GM19240 (cell line): ENCODE data around the gene EDRF1.
"Not testable (repeated sequence)": the region's sequence is repeated elsewhere in the genome, so short reads cannot be mapped to it uniquely, and the experiment has no call there.

Experiments used
- DNase-seq: peaks from one replicate; pipeline ENCODE4 v3.0.0; 2011; ENCODE audit warnings: low spot score; ENCODE audit not compliant: insufficient read length

Gene EDRF1, protein sequence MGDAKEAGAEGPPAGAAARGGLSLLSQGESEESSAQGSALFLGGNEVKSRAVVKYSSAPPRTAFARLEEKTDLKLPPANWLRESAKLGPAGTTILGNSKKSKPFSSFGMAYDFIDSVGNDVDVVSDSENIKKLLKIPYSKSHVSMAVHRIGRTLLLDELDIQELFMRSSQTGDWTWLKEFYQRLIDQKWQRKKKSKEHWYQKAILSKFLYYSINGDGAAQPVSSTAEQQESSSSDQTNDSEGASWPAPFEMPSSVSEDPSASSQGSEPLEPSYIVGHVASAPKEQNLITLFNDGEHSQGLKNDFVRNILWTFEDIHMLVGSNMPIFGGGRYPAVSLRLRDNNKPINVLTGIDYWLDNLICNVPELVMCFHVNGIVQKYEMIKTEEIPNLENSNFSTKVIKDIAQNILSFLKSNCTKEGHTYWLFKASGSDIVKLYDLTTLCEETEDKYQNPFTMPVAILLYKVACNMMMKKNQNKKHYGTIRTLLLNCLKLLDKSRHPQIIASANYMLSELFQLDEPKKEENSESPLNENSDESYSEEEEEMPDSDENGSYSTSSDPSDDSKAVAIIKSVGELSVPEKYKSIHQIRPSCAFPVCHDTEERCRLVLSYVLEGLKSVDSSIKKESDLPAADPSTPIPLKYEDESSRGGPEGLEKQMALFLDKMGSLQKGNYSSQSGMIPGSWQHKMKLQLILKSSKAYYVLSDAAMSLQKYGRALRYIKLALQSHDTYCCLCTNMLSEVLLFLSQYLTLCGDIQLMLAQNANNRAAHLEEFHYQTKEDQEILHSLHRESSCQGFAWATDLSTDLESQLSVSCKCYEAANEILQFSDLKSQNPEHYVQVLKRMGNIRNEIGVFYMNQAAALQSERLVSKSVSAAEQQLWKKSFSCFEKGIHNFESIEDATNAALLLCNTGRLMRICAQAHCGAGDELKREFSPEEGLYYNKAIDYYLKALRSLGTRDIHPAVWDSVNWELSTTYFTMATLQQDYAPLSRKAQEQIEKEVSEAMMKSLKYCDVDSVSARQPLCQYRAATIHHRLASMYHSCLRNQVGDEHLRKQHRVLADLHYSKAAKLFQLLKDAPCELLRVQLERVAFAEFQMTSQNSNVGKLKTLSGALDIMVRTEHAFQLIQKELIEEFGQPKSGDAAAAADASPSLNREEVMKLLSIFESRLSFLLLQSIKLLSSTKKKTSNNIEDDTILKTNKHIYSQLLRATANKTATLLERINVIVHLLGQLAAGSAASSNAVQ

DNA sequence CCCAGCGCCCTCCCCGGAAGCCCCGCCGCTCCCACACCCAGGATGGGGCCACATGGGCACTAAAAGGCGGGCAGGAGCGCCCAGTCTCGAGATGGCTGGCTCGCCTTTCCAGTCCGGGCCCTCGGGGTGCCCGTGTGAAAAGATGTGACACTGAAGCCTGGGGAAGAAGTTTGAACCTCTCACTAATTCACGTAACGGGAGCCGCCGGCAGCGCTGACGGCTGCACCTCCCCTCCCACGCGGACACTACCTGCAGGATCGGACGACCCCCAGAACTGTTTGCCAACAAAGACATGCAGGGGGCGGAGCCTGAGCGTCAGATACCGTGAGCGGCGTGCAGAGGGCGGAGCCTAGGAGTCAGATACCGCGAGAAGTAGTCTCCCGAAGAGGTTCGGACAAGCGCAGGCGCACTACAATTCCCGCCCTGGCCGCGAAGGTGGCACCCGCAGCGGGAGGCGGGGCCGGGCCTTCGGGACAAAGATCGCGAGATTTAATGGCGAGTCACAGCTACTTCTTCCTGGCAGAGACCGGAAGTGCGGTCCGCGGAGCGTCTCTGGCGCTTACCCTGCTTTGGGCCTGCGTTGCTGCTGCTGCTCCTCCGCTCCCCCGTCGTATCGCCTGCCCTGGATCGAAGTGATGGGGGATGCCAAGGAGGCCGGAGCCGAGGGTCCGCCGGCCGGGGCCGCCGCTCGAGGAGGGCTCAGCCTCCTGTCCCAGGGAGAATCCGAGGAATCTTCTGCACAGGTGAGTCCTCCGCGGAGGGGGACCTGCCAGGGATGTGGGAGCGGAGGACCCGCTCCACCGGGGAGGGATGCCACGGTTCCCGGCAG, at the start of gene EDRF1:
EDRF1 (plus strand) TSS at position 537 of the 829 bp plus-strand sequence; CDS start at position 636, 99 bp downstream.
- DNase-seq = peak; percentile 74

DNA sequence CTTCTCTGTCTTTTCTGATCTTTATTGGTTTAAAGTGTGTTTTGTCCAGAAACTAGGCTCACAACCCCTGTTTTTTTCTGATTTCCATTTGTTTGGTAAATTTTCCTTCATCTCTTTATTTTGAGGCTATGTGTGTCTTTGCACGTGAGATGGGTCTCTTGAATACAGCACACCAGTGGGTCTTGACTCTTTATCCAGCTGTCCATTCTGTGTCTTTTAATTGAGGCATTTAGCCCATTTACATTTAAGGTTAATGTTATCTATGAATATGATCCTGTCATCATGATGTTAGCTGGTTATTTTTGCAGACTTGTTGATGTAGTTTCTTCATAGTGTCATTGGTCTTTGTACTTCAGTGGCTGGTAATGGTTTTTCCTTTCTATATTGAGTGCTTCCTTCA, 46.6 kb upstream of the EDRF1 start:
- DNase-seq = no peak

DNA sequence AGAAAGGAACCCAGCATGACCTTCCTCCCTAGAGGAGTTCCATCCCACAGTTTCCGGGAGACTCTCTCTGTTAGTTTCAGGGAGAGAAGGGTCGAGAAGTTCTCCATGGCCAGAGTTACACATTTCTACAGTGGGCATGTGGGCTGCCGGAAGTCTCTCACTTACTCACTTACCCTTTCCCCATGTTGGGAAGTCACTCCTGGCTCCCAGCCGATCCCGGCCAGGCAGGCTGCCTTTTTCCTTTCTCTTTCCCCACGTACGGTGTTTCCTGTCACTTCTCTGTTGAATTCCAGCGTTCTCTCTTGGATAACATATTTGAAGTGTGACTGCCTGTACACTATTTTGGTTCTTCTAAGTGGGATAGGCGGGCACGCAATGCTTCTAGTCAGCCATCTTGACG, 40.1 kb upstream of the EDRF1 start:
- no peak for DNase-seq

DNA sequence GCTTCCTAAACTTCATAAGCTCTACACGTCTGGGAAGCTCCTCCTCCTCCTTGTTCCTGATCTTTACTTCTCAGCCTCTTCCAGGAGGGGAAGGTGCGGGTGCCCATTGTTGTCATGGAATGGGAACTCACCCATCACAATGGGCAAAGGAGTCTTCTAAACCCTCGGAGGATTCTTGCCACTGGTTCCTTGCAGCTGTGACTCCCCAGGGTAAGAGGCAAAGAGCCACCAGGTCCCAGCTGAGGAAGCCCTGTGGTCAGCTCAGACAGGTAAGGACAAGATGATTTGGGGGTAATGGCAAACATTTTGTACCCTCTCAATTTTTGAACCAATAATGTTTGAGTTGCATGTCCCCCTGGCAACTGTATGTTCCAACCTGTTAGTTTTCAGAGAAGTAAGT, 36.4 kb upstream of the EDRF1 start, which contains the start of gene TEX36:
TEX36 (minus strand) TSS at position 101 of the 400 bp plus-strand sequence. CDS start 174 bp downstream, outside the sequence.
- no peak for DNase-seq

DNA sequence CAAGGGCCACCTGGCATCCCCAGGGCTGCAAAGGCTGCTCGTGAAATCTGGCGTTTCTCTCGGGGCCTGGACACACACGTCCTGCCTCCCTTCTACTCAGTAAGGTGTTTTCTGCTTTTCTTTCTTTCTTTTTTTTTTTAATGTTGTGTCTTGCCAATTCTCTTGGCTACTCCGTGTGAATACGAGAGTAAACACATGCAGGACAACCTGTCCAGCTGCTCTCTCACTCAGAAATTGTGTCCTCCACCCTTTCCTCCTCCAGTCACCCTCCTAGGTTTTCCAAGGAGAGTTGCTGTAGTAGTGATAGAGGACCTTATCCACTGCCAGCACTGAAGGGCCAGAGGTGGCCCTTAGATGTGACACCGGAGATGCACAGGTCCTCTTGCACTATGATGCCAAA, 35.7 kb upstream of the EDRF1 start:
- no peak for DNase-seq

DNA sequence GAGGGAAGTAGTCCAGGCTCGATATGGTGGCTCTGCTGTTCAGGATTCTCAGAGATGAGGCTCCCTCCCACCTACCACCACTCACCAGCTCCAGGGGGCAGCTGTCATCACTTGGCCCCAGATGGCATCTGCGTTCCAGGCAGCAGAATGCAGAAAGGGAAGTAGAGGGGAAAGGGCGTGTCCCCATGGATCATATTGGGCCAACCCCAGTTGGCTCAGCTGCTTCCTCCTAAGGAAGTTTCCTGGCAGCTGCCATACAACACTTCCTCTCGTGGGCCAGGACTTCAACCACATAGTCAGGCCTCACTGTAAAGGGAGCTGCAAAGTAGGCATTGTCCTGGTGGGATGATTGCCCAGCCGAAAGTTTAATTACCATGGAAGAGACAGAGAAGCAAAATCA, 34.9 kb upstream of the EDRF1 start:
- no peak for DNase-seq

DNA sequence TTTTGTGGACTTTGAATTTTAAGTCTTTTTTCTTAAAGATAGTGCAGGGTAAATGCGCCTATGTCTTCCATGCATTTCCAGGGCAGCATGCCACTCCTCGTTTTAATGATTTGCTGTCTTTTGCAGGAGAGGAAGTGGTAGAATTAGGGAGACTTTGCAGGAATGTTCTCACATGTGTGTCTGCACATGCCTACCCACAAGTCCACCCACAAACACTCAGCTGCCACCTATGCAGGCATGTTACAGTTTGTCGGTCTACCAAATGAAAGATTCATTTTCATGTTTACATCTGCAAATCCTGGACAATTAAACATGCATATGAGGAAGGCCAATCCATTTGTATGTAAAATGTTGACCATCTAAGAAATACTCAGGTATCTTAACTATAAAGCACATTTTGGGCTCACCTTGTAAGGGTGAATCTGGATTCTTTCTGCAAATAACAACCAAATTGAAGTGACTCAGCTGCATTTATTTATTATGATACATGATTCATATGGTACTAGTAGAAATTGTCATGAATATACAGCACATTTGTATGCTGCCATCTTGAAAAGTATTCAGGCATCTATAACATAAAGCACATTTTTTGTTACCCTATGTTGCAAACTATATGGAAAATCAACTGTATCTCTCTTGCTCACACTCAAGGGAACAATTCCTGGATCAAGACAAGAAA, 31.9 kb upstream of the EDRF1 start:
- no peak for DNase-seq

DNA sequence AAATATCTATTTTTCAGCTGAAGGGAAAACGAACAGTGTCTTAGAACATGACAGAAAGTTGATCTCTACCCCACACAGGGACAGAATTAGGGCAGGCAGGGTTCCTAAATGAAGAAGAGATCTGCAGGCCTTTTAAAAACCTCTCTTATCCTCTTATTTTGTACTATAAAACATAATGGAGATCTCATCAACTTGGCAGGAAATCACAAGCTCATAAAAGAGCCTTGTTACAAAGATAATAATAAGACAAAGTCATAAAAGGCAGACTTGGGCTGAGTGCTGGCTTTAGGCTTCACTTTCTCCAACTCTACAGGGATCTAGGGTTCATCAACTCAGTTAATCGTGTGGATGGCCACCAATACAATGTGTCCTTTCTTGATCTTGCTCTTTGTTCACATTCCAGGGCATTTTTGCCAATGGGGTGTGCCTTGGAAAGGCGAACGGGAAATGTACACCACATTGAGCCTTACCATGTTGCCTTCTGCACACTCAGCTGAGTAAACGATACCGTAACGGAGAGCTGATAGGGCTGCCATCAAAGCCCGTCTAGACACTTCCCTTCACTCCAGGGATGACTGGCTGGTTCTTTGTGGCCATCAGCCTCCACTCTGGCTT, 29.4 kb upstream of the EDRF1 start:
- DNase-seq = no peak

DNA sequence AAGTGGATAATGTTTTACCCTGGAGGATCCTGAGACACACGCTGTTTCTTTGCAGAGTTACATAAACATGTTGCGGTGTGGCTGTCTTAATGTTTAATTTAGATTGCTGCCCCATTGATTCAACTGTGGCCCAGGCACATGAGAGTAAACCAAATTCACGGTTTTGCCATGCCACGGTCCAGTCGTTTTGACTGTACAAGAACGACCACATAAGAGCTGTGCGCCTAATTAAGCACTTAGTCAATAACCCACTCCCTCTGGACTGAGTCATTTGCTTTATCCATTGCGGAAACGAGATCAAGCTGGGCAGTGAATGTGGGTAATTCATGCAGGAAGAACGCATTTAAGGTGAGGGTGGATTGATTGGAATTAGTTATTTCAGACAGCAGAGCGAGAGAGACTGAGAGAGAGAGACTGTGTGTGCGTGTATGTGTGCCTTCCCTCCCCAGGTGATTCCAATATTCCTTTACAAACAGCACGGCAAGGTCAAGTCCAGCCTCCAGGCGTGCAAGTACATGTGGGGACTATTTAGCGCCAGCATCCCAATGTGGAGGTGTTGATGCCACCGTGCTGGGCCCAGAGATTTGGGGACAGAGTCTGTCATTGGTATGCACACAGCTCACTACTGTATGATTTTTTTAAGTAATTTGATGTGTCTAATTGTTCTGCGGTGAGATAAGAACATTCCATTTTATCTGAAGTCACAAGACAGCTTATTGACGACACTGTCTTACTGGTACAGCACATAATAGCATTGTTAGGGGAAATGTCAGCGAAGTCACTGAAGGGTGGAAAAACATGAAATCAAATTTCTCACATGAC, 28.1 kb upstream of the EDRF1 start:
- DNase-seq = no peak

DNA sequence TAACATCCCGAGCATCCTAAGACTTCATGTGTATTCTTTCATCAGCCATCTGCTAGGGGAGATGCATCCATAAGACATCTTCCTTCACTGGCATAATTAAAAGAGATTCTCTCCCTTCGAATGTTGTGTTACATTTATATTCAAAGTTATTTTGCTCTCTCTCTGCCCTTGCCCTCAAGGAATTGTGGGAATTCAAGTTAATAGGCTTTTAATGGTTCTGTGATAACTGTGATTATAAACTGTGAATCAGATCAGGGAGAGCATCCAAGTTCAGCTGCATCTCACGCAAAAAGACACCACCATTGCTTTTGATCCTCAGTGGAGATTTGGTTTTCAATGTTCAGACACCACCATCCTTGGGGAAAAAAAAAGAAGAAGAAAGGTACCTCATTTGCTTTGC, 27.3 kb upstream of the EDRF1 start:
- no peak for DNase-seq

DNA sequence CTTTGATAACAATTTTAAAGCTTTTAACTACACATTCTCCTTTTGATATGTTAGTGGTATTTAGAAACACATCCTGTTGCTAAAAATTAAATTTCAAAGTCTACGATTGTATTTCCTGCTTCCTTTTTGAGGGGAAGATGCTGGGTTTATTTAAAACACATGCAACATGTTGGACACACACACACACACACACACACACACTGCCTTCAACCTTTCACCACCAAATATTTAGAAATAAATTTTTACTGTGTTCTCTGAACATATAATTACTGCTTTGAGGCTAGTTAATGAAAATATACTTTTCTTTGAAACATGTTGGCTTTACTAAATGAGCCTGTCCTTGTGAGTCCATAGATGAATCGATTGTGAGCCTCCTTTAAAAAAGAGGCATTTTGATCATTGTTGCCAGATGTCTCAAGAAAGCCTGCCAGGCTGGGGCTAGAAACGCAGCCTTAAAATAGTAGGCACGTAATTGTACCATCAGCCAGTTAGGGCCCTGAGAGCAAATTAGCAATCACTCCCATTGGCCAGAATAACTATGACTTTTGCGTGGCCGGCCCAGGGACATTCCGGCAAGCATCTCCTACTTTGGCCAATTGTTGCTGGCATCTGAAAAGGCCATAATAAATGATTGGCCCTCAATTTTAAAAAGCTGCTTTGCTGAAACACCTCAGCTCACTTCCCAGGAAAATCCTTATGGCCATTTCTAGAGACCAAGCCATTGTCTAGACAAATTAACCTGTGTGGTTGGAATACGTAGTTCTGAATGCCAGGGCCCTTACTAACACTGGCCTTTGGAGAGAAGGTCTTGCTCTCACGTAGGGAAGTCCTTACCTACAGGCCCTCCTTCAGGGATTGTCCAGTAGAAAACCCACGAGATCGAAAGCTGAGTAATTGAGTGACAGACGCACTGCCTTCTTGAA, 26.6 kb upstream of the EDRF1 start:
- no peak for DNase-seq

DNA sequence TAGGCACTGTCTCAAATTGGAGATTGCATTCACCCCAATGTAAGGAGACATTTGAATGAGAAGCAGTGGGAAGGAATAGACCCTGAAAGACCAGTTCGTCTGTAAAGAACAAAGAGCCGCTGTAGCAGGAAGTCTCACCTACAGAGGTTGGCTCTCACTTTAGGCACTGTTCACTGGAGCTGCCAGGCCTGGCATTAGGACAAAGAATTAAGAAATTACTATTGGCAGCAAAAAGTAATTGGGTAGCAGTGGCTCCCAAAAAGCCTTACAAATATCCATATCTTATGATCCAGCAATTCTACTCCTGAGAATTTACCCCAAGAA, 26.0 kb upstream of the EDRF1 start:
- no peak for DNase-seq

DNA sequence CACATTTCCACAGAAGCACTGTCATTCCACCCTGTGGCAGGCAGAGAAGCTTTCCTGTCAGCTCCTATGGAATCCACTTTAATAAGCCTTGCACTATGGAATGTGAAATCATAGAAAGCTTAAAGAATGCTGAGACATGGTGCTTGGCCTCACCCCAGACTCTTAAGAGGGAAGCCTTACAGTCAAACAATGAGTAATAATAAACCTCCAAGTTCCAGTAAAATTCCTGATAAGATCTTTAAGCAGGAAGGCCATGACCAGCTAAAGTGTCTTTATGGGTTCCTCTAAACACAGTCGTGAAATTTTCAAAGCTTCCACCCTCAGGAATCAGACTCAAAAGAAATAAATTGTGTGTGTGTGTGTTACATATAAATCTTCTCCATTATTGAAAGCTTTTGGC, 24.6 kb upstream of the EDRF1 start:
- no peak for DNase-seq

DNA sequence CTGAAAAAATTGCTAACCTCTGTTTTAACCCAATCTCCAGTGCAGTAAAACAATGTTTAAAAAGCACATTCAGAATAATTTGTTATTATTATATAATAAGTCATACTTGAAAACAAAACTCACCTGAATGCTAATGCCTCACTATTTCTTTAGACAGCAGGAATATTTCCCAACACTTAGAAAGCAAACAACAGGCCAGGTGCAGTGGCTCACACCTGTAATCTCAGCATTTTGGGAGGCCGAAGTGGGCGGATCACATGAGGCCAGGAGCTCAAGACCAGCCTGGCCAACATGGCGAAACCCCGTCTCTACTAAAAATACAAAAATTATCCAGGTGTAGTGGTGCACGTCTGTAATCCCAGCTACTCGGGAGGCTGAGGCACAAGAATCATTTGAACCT, 22.6 kb upstream of the EDRF1 start:
- not testable (repeated sequence) for DNase-seq

DNA sequence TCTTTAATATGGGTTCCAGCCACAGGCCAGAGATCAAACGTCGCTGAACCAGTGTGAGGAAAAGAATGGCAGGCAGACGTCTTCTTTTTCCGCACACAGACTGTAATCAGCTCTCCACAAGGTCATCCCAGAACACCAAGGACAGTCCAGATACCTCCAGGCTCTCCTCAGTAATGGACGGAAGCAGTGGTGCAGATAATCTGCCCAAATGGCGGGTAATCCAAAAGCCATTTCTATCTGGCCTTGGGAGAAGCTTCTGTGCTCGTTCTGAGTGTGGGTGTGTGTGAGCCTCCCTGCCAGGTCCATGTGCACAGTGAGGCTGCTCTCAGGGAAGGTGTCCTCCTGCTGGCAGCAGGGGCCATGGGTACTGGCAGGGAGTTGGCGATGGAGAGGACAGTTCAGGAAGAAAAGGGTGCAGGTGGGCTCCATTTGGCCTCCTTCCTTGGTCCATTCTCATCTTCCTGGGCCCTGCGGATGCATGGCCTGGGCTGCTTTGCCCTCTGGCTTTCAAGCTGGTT, 21.0 kb upstream of the EDRF1 start:
- DNase-seq = no peak

DNA sequence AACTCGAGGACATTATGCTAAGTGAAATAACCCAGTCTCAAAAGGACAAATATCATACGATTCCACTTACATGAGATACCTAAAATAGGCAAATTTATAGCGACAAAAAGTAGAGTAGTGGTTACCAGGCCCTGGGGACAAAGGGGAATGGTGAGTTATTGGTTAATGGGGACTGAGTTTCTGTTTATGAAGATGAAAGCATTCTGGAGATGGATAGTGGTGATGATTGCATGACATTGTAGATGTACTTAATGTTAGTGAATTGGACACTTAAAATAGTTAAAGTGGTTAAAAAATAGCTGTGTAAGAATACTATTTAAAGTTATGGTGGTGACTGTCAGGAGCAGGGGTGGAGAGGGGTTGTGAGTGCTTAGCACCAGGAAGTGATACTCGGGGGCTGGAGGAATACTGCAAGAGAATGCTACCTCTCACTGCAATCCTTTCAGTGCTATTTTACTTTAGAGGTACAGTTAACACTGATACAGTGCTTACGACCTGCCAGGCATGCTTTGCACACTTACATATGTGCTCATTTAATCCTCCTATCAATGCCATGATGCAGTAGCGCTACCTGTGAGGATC, 19.9 kb upstream of the EDRF1 start:
- no peak for DNase-seq

DNA sequence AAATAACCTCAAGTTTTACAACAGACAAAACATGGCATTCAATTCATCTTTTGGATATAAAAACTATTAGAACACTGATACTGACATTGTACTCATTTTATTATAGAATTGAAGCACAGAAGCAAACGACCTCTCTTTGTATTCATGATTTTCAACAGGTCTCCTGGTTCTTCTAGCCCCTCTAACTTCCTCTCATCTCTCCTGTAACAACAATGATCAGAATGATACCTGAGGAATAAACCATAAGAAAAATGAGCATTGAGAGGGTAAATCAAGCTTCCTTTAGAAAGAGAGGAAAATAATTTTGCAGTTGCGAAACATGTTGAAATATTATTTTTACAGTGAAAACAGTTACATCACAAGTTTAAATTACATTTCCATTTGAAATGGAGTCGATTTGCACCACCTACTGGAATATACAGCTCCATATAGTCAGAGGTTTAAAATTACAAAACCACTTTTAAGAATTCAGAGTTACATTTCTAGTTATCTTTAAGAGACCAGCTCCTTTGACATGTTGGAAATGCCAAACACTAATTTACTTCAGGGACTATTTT, 19.1 kb upstream of the EDRF1 start:
- no peak for DNase-seq
